Measurements from ENCODE around the gene MRC1.
"Not testable (repeated sequence)": the region's sequence is repeated elsewhere in the genome, so short reads cannot be mapped to it uniquely, and the experiment has no call there.

Gene MRC1

DNA sequence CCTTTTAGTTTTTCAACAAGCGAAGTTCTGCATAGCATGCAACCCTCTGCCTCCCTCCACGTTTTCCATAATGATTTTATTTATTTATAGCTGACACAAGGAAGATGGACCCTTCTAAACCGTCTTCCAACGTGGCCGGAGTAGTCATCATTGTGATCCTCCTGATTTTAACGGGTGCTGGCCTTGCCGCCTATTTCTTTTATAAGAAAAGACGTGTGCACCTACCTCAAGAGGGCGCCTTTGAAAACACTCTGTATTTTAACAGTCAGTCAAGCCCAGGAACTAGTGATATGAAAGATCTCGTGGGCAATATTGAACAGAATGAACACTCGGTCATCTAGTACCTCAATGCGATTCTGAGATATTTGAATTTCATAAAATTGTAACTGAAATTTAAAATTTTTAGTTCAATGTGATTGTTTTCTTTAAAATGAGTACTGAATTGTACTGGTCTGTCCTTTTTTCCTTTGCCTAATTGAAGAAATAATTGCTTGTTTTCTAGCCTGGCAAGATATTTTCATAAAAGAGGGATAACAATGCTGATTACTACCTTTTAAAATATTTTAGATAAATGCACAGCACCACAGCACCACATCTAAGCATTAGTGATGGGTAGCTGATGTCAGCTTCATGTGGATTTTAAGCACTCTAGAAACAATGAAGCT is 101.1 kb downstream of the MRC1 start:
- DNase-seq = no peak

DNA sequence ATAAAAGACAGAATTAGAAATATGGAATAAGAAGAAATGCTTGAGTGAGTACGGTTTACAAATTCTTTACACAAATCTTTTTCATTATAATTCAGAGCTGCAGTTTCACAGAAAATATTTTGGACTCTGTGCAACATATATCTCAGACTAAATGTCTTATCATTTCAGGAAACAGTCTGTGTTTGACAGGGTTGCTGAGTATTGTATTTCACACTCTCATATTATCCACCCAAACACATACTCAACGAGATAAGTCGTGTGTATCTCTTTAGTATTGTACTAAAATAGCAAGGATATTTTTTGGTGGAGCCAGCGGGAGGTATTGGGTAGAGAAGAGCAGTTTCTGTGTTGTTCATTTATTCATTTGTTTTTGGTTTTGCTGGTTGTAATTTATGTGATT is 103.6 kb downstream of the MRC1 start:
- DNase-seq = no peak

DNA sequence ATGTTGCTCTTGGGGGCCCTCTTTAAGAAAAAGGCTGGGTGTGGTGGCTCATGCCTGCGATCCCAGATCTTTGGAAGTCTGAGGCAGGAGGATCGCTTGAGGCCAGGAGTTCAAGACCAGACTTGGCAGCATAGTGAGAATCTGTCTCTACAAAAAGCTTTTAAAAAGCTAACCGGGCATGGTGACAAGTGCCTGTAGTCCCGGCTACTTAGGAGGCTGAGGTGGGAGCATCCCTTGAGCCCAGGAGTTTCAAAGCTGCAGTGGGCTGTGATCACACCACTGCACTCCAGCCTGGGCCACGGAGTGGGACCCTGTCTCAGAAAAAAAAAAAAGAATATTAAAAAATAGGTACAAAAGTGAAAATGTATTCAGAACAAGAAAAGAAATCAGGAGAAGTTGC is 104.5 kb downstream of the MRC1 start:
- no peak for DNase-seq

DNA sequence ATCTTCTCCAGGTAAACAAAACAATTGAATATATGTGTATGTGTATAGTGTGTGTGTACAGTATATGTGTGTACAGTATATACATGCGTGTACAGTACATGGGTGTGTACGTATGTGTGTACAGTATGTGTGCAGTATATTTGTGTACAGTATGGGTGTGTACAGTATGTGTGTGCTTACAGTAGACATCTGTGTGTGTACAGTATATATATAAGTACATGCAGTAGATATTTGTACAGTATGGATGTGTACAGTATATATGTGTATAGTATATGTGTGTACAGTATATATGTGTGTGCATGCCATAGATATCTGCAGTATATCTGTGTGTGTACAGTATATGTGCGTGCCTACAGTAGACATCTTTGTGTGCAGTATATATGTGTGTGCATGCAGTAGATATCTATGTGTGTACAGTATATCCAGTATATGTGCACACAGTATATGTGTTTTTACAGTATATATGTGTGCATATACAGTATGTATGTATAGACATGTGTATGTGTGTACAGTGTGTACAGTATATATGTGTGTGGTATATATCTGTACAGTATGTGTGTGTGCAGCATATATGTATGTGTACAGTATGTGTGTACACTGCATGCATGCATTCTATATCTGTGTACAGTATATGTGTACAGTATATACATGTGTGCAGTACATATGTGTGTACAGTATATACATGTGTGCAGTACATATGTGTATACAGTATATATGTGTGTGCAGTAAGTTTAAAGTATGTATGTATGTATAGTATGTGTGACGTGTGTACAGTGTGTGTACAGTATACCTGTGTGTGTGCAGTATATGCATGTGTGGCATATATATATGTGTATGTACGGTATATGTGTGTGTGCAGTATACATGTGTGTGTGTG is 105.3 kb downstream of the MRC1 start:
- no peak for DNase-seq

DNA sequence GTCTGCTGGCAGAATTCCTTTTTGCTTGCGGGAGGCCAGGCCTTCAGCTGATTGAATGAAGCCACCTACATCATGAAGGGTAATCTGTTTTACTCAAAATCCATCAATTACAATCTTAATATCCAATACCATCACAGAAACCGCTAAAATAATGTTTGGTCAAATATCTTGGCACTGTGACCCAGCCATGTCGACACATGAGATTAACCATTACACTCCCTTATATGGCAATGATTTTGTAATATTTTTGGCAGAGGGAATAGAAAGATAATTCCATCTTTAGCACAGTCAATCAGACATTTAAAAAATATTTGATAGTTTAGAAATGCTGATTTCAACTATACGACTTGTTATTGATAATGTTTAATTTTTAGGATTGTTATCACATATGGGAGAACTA is 106.0 kb downstream of the MRC1 start:
- DNase-seq = no peak

DNA sequence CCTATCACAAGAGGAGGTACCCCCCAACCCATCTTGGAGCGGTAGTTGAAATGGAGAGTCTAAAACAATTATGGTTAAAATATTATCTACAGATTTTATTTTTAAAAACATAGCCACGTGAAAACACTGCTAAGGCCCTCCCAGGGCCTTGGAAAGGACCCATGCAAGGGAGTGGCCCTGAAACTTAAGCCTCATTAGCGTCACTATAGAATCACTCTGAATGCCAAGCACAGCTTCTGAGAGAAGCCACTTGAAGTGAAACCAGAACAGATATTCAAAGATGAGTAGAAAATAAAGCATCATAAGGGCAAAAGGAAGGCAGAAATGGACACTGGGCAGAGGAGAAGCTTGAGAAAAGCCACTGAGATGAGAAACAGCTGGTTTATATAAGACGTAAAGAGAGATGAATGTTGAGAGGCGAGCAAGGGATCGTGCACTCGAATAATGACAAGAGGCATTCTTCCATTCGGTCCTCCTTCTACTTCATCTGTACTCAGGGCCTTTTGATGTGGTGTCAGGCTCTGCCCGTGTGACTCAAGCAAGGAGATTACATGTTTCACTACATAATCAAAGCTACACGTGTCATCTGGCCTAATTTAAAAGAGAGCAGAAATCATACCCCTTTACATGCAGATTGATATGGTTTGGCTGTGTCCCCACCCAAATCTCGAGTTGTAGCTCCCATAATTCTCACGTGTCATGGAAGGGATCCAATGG is 109.2 kb downstream of the MRC1 start:
- DNase-seq = no peak

DNA sequence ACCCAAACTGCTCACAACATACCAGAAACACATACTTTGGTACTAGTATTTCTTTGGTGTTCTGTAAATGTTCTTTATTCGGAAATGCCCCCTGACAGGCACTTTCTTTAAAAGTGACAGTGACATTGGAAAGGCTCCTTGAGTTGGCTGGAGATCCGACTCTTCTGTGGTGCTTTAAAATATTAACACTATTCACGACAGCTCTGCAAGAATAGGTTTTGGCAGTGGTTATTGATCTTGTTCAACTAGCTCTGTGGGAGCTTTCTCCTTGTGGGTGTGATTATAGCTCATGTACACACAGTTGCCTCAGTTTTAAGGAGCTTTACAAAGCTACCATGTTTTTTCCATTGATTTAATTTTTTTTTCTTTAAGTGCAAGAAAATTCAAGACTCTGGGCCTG is 112.2 kb downstream of the MRC1 start:
- no peak for DNase-seq

DNA sequence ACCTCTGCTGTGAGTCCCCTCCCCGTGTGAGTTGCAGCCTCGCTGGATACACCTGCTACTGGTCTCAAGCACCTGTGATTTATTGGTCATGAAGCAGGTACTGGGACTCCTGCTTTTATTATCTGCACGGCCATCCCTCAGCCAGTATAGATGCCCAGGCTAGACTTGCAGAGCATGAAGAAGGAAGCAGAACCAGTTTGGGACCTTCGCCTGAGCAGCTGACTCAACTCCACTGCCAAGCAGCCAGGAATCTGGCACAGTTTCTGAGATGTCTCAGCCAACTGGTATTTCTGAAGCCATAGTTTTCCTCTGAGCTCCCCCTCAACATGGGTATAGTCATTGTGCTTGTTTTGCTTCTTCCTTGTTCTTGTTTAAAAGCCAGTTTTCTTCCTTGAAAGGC is 114.6 kb downstream of the MRC1 start:
- no peak for DNase-seq

DNA sequence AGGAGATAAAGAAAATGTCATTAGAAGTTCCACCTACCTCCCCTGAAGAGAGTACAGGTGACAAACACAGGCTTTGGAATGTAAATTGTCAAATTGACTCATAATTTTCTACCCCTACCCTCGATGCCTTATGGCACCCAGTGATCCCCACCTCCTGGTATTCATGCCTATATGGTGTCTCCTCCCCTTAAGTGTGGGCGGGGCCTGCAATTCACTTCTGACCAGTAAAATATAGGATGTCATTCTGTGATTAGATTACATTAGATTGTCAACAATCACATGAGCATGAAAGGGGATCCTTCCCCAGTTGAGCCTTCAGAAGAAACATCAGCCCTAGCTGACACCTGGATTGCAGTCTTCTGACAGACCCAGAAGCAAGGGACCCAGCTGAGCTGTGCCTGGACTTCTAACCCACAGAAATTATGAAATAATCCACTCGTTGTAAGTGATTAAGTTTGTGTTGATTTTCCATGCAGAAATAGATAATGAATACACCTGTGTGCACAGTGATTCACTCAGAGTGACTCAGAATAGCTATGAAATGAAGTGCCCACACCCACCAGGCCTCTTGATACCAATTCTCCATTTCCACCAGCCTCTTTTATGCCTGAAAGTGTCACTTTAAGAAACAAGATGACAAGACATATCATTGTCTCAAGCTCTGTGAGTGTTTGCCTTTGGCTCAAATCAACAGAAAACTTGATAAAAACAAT is 134.0 kb downstream of the MRC1 start:
- no peak for DNase-seq

DNA sequence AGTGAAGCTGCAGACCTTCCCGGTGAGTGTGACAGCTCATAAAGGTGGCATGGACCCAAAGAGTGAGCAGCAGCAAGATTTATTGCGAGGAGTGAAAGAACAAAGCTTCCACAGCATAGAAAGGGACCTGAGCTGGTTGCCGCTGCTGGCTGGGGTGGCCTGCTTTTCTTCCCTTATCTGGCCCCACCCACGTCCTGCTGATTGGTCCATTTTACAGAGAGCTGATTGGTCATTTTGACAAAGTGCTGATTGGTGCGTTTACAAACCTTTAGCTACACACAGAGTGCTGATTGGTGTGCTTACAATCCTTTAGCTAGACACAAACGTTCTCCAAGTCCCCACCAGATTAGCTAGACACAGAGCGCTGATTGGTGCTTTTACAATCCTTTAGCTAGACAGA is 141.1 kb downstream of the MRC1 start:
- not testable (repeated sequence) for DNase-seq

DNA sequence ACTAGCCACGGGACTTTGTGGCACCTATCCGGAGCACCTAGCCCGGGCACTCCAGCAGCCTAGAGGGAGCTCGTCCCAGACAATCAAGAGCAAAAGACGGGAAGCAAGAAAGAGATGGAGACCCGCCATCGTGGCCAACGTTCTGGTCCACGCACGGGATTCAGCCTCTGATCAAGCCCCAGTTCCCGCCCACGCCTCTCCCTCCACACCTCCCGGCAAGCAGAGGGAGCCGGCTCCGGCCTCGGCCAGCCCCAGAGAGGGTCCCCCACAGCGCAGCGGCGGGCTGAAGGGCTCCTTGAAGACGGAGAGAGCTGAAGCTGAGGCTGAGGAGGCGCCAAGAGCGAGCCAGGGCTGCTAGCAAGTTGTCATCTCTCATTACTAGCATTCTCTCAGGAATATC is 141.6 kb downstream of the MRC1 start:
- DNase-seq = no peak

DNA sequence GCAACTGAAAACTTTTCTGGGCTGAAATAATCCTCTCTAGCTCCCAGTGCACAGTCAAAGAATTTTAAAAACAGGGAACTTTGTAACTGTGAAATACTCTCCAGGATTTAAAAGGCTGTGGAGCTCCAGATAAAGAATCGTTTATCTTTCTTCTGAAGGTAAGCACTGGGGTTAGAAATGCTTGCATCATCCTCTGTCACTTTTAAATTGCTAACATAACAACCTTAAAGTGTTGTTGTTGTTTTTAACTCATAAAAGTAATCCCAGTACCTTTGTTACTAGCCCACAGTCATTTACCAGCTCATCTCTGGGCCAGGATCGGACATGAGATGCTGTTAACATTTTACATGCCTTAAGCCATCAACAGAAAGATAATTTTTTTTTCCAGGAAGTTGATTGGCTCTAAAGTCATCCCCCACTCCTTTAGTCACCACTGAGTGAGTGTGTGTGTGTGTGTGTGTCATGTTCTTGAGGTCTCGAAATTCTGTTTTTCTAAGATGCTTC is 142.8 kb downstream of the MRC1 start, which contains the start of gene SLC39A12:
Gene SLC39A12 (plus strand): TSS at position 51 of the 504 bp plus-strand sequence. CDS start 1,359 bp downstream, outside the sequence.
- DNase-seq = no peak

DNA sequence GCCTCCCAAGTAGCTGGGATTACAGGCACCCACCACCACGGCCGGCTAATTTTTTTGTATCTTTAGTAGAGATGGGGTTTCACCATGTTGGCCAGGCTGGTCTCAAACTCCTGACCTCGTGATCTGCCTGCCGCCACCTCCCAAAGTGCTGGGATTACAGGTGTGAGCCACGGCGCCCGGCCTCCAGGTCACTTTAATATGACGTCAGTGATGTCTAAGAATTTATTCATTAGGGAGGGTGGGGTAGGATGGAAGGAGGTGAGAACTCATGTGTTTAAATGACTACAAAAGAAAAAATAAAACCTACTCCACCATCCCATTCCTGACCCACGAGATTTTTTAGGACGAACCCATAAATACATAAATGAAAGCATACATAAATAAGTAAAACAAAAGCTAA is 145.2 kb downstream of the MRC1 start:
- DNase-seq = not testable (repeated sequence)

DNA sequence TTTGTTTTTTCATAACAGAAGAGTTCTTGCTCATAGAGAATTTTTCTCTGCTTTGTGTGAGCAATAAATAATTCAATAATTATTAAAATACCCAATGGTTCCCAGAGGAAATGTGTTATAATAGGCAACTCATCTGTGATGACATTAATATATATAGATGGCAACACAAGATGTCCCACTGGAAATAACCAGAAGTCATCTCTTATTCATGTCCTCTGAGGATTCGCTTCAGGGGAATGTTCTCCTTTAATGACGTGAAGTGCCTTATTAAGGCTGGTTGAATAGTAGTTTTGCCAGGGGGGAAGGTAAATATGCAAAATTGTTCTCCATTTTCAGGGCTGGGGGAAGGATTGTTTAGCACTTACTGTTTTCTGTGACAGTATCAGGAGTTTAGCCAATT is 145.7 kb downstream of the MRC1 start:
- DNase-seq = no peak

DNA sequence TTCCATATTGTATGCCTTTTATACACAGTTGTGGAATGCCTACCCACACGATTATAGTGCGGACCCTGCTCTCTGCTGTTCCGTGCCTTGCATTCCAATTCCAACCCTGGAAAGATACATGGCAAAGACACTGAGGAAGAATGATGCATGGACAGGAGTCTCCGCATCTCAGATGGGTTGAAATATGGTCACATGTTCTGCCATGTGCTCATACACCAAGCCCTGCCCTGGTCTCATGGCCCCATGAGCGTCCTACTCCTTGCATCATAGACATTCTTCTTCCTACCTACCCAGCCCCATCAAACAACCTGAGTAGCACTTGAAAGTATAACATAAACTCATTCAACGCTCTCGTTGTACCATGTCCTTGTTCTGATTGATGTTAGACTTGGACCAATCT is 148.9 kb downstream of the MRC1 start:
- DNase-seq = no peak

DNA sequence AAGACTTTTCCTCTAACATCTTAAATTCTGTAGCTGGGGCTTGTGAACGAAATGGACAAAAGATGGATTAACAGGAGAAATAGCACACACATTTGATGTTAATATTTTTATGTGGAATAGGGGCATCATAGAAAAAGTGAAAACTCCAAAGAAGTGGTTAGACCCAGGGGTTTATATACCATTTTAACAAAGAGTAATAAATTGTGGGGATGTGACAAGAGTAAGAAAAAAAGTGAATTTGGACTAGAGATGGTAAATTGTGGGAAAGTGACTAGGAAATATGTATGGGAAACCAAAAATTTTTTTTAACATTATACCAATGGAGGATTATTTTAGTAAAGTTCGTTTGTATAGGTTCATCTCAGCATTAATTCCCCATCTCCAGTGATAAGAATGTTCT is 150.7 kb downstream of the MRC1 start:
- no peak for DNase-seq
